Measurements from ENCODE around the gene AGBL4.

The AGBL4 gene

DNA sequence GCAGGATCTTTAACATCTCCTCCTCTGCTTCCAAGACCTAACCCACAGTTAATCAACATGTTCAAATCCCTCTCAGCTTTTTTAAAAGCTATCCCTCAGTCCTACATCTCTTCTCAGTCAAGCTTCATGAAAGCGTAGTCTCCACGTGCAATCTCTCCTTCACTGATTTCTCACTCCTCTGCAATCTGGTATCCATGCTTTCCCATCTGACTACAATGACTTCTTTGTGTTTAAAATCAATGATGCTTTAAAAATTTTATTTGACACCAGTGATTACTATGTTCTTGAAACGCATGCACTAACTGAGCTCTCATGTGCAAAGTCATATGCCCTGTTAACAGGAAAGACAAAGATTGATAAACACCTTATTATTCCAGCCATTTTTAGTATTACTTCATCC lies 1179.6 kb downstream of the AGBL4 start:
- H3K27ac ChIP-seq, result no peak overlapping the region
- CTCF ChIA-PET, result interaction anchor here (0.8 kb wide), 1 partner anchor 26 kb away, joined by 6 read pairs; no protein-coding TSS in a partner anchor
- POLR2A ChIA-PET (ENCODE audit: low non-redundant PET), result no interaction called here
- no peak for TF ChIP-seq CTCF (conservative IDR thresholded peaks at IDR 0.05; ENCODE audit: low read depth)
- no peak for DNase-seq (ENCODE audit: low spot score)

- ChIA-PET POLR2A (ENCODE audit: low non-redundant PET) (no interaction called here), CTCF (no interaction called here)
- no peak for TF ChIP-seq CTCF (conservative IDR thresholded peaks at IDR 0.05; ENCODE audit: low read depth)
- no peak overlapping the region for H3K27ac ChIP-seq
- DNase-seq (ENCODE audit: low spot score), result no peak
These were observed 1181.8 kb downstream of the AGBL4 start for GRCh38 chr1:48841966-48842365.

DNA sequence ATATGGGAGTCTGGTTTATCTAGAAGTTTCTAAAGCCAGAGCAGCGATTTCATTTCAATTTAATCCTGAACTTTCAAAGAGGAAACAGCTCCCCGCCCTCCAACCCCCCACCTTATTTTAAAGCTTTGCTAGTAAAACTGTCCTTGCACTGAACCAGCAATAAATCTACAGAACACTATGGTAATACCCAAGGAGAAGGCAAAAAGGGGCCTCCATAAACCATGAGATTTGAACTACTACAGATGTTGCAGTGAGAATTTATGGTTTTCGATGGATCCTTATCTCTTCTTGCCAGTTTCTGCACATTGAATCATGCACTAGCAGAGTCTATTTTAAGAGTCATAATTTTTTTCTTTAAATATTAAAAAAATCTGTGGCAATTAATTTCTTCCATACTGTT lies 1182.3 kb downstream of the AGBL4 start:
- no peak overlapping the region for H3K27ac ChIP-seq
- CTCF ChIA-PET, result no interaction called here
- no peak for TF ChIP-seq CTCF (conservative IDR thresholded peaks at IDR 0.05; ENCODE audit: low read depth)
- POLR2A ChIA-PET (ENCODE audit: low non-redundant PET), result interaction anchor here (0.5 kb wide), 1 partner anchor 11 kb away, joined by 15 read pairs; no protein-coding TSS in a partner anchor
- no peak for DNase-seq (ENCODE audit: low spot score)

- H3K27ac ChIP-seq, result no peak overlapping the region
- POLR2A ChIA-PET (ENCODE audit: low non-redundant PET), result no interaction called here
- CTCF ChIA-PET, result no interaction called here
- TF ChIP-seq CTCF (conservative IDR thresholded peaks at IDR 0.05; ENCODE audit: low read depth), result no peak
- DNase-seq (ENCODE audit: low spot score), result peak; percentile 4
These were observed 1192.4 kb downstream of the AGBL4 start for GRCh38 chr1:48831120-48831978.

GRCh38 chr1:48830715-48831114 lies 1193.0 kb downstream of the AGBL4 start:
- CTCF ChIA-PET, result interaction anchor here (0.6 kb wide), 1 partner anchor 156 kb away, joined by 3 read pairs; no protein-coding TSS in a partner anchor
- H3K27ac ChIP-seq, result no peak overlapping the region
- no peak for DNase-seq (ENCODE audit: low spot score)
- no peak for TF ChIP-seq CTCF (conservative IDR thresholded peaks at IDR 0.05; ENCODE audit: low read depth)
- POLR2A ChIA-PET (ENCODE audit: low non-redundant PET), result no interaction called here

- no peak for TF ChIP-seq CTCF (conservative IDR thresholded peaks at IDR 0.05; ENCODE audit: low read depth)
- H3K27ac ChIP-seq, result no peak overlapping the region
- DNase-seq (ENCODE audit: low spot score), result no peak
- ChIA-PET CTCF (no interaction called here), POLR2A (ENCODE audit: low non-redundant PET) (no interaction called here)
These were observed 1194.3 kb downstream of the AGBL4 start for GRCh38 chr1:48829446-48829845.

All from RWPE1 (cell line).